Neuronal stem cell (in vitro differentiated cells): ENCODE data around the gene AAMP.

Experiments used
- DNase-seq: peaks from one replicate; pipeline ENCODE4 v3.0.0-alpha.2; 2013; ENCODE audit warnings: low spot score
- H2AFZ ChIP-seq: one replicate; pipeline ENCODE4 v1.6.1; 2013; ENCODE audit warnings: mild to moderate bottlenecking, low read length, inconsistent platforms
- H2AK5ac ChIP-seq: 2 replicates; pipeline ENCODE4 v1.6.1; 2013; ENCODE audit warnings: low read depth, mild to moderate bottlenecking, inconsistent platforms, low read length, moderate library complexity, mixed read lengths
- H2BK120ac ChIP-seq: 2 replicates; pipeline ENCODE4 v1.6.1; 2013; ENCODE audit warnings: low read depth, mild to moderate bottlenecking, inconsistent platforms, low read length, moderate library complexity, mixed read lengths
- H2BK12ac ChIP-seq: one replicate; pipeline ENCODE4 v1.6.1; 2013; ENCODE audit warnings: low read length, inconsistent platforms
- H2BK15ac ChIP-seq: 2 replicates; pipeline ENCODE4 v1.6.1; 2013; ENCODE audit warnings: mild to moderate bottlenecking, low read length, inconsistent platforms, mixed read lengths
- H2BK5ac ChIP-seq: one replicate; pipeline ENCODE4 v1.6.1; 2013; ENCODE audit warnings: inconsistent platforms, mild to moderate bottlenecking, low read length, moderate library complexity
- H3K14ac ChIP-seq: one replicate; pipeline ENCODE4 v1.6.1; 2013; ENCODE audit warnings: low read length, inconsistent platforms
- H3K18ac ChIP-seq: 2 replicates; pipeline ENCODE4 v1.6.1; 2013; ENCODE audit warnings: low read length, inconsistent platforms
- H3K23ac ChIP-seq: 2 replicates; pipeline ENCODE4 v1.6.1; 2013; ENCODE audit warnings: low read depth, mild to moderate bottlenecking, mixed read lengths, low read length, inconsistent platforms; ENCODE audit not compliant: poor library complexity
- H3K27ac ChIP-seq: replicated peaks from 3 replicates; pipeline ENCODE4 v1.5.1; 2013; ENCODE audit warnings: low read length, inconsistent platforms
- H3K27me3 ChIP-seq, 3 experiments: 2 replicates each; pipeline ENCODE4 v1.6.1; 2013; ENCODE audit warnings: low read length in 3 of 3, mild to moderate bottlenecking in 2 of 3, inconsistent platforms in 1 of 3, low read depth in 1 of 3, mixed read lengths in 1 of 3, moderate library complexity in 1 of 3; ENCODE audit not compliant: control insufficient read depth in 3 of 3, insufficient read depth in 3 of 3
- H3K36me3 ChIP-seq, 2 donors: replicated peaks in 1 of 2; 2 replicates each; pipeline ENCODE4 v1.6.1; 2013; ENCODE audit warnings: low read length in 2 of 2; ENCODE audit not compliant: control insufficient read depth in 2 of 2, insufficient read depth in 2 of 2
- H3K4ac ChIP-seq: 2 replicates; pipeline ENCODE4 v1.6.1; 2013; ENCODE audit warnings: inconsistent platforms, mild to moderate bottlenecking, low read length, moderate library complexity
- H3K4me1 ChIP-seq, 2 donors: 1 replicate in 1 of 2; 2 replicates in 1 of 2; pipeline ENCODE4 v1.6.1; 2013; ENCODE audit warnings: low read length in 2 of 2, low read depth in 1 of 2; ENCODE audit not compliant: control insufficient read depth in 2 of 2, insufficient read depth in 1 of 2
- H3K4me2 ChIP-seq: one replicate; pipeline ENCODE4 v1.6.1; 2013; ENCODE audit warnings: mild to moderate bottlenecking, low read length, inconsistent platforms; ENCODE audit not compliant: insufficient read depth, poor library complexity, severe bottlenecking
- H3K4me3 ChIP-seq, 2 donors: 2 replicates each; pipeline ENCODE4 v1.5.1; 2013; ENCODE audit warnings: low read length in 2 of 2, mild to moderate bottlenecking in 2 of 2, inconsistent platforms in 1 of 2, moderate library complexity in 1 of 2
- H3K79me1 ChIP-seq: one replicate; pipeline ENCODE4 v1.6.1; 2013; ENCODE audit warnings: low read depth, mild to moderate bottlenecking, inconsistent platforms, low read length, moderate library complexity
- H3K9ac ChIP-seq: one replicate; pipeline ENCODE4 v1.6.1; 2013; ENCODE audit warnings: mild to moderate bottlenecking, low read depth, low read length, inconsistent platforms; ENCODE audit not compliant: poor library complexity
- H3K9me3 ChIP-seq, 2 donors: replicated peaks in 1 of 2; 2 replicates each; pipeline versions ENCODE3 to v1.6.1; 2013; ENCODE audit warnings: low read length in 2 of 2, mild to moderate bottlenecking in 2 of 2, inconsistent platforms in 1 of 2, low read depth in 1 of 2, mixed read lengths in 1 of 2, moderate library complexity in 1 of 2; ENCODE audit not compliant: control insufficient read depth in 2 of 2, insufficient read depth in 1 of 2
- H4K8ac ChIP-seq: one replicate; pipeline ENCODE4 v1.6.1; 2013; ENCODE audit warnings: low read depth, mild to moderate bottlenecking, inconsistent platforms, low read length, moderate library complexity
- H4K91ac ChIP-seq: one replicate; pipeline ENCODE4 v1.6.1; 2013; ENCODE audit warnings: low read length, low read depth, mild to moderate bottlenecking, inconsistent platforms; ENCODE audit not compliant: poor library complexity
- WGBS, 2 donors: extraction: QIAGEN DNeasy Blood & Tissue Kit; methylation state at CpG; one replicate each; pipeline ENCODE4 v1.1.7; 2013; ENCODE audit warnings: missing lambda C conversion rate in 2 of 2, mixed read lengths in 1 of 2; ENCODE audit not compliant: insufficient read length in 2 of 2, insufficient replicate concordance in 1 of 2; ENCODE audit errors: extremely low coverage in 2 of 2; 5-methylcytosine and 5-hydroxymethylcytosine counted together

The AAMP gene

DNA sequence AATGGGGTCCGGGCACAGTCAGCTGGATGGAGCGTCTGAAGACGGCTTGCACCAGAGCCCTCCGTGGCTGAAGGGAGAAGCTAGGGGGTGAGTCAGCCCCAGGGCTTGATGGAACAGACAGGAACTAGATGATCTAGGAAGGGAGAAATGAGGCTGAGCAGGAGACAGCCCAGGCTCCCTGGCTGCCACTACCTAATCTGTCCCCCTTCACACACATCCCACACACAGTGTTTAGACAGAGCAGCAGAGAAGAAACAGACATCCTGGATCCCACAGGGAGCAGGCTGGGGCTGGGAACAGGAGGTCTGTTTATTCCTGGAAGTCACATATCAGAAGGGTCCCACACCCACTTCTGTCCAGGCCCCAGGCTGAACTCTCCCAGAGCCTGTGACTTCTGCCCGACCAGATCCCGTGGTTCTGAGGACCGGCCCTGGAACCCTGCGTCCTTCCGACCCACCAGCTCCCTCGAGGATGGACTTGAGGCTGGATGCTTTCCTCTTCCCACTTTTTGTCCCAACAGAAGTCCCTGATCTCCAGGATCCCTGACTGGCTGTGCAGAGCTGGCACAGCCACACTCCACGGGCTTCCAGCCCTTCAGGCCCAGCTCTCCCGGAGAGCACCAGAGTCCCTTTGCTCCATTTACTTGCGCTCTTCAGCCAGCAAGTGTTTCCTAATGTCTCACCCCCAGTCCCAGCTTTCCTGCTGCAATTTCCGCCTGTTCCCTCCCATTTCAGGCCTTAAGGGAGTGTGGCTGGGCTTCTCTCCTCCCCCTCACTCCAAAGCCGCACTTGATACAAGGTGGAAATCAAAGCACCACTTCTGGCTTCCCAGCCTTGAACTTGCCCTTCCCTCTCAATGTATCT, 10.6 kb downstream of the AAMP start:
- no peak overlapping the region for H2BK5ac ChIP-seq
- no peak overlapping the region for H2AFZ ChIP-seq
- no peaks in the 10 kb centered on the region for H3K79me1 ChIP-seq
- no peak overlapping the region for H3K23ac ChIP-seq
- no peak overlapping the region for H3K14ac ChIP-seq
- H3K27ac ChIP-seq, result no peak overlapping the region
- no peak overlapping the region for H4K8ac ChIP-seq
- no peak overlapping the region for H3K4me3 ChIP-seq
- DNase-seq, result no peak
- H3K36me3 ChIP-seq, result peaks cover 10 to 40% of the 10 kb centered on the region in 2 donors
- no peak overlapping the region for H3K4me2 ChIP-seq
- H3K4ac ChIP-seq, result no peak overlapping the region
- peaks cover 15 to 24% of the 10 kb centered on the region in 2 donors for H3K4me1 ChIP-seq
- peaks cover 0 to 2% of the 10 kb centered on the region in 2 donors for H3K9me3 ChIP-seq
- no CpG with 5 or more reads among the region's 15 CpGs for WGBS, 2 donors
- peaks cover 0 to 2% (median 0%) of the 10 kb centered on the region in 3 experiments for H3K27me3 ChIP-seq
- no peak overlapping the region for H4K91ac ChIP-seq
- no peak overlapping the region for H2AK5ac ChIP-seq
- no peak overlapping the region for H2BK120ac ChIP-seq
- H2BK12ac ChIP-seq, result no peak overlapping the region
- H3K9ac ChIP-seq, result no peak overlapping the region
- H3K18ac ChIP-seq, result no peak overlapping the region
- no peak overlapping the region for H2BK15ac ChIP-seq

DNA sequence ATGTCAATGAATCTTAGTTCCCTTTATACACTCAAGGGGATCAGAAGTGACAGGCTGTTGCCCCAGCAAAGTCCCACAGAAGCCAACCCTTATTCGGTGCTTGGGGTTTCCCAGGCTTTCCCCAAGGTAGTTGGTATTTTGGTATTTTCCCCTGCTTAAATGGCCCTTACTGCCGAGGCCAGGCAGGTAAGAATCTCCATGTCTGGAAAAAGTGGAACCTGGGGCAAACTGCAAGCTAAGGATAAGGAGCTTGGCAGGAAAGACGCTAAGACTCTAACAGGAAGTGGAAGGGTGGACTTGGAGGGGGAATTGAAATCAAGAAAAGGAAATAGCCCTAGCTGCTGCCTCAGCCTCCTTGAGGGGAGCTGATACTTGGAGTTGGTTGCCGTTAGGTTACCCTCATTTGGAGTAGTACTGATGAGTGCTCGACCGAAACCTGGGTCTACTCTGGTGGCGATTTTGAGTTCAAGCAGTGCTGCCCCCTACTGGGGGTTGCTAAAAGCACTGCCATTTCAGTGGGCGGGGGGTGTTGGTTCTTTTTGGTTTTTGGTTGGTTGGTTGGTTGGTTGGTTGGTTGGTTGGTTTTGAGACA, 12.5 kb downstream of the AAMP start:
- no peak overlapping the region for H3K4me3 ChIP-seq
- WGBS, 2 donors, result no CpG with 5 or more reads among the region's 8 CpGs
- no peak overlapping the region for H3K27ac ChIP-seq
- H2AFZ ChIP-seq, result no peak overlapping the region
- no peak overlapping the region for H3K23ac ChIP-seq
- no peak overlapping the region for H2BK15ac ChIP-seq
- no peak overlapping the region for H2BK12ac ChIP-seq
- H3K79me1 ChIP-seq, result no peaks in the 10 kb centered on the region
- H3K36me3 ChIP-seq, result peaks cover 15 to 42% of the 10 kb centered on the region in 2 donors
- H3K18ac ChIP-seq, result no peak overlapping the region
- no peak overlapping the region for H3K14ac ChIP-seq
- H4K91ac ChIP-seq, result no peak overlapping the region
- H3K9me3 ChIP-seq, result peaks cover 0 to 2% of the 10 kb centered on the region in 2 donors
- no peak overlapping the region for H3K9ac ChIP-seq
- no peak for DNase-seq
- H3K4me2 ChIP-seq, result no peak overlapping the region
- H3K4ac ChIP-seq, result no peak overlapping the region
- H3K4me1 ChIP-seq, result peaks cover 15 to 24% of the 10 kb centered on the region in 2 donors
- no peak overlapping the region for H2AK5ac ChIP-seq
- no peak overlapping the region for H2BK5ac ChIP-seq
- H4K8ac ChIP-seq, result no peak overlapping the region
- no peak overlapping the region for H2BK120ac ChIP-seq
- H3K27me3 ChIP-seq, result peaks cover 0 to 2% (median 0%) of the 10 kb centered on the region in 3 experiments

DNA sequence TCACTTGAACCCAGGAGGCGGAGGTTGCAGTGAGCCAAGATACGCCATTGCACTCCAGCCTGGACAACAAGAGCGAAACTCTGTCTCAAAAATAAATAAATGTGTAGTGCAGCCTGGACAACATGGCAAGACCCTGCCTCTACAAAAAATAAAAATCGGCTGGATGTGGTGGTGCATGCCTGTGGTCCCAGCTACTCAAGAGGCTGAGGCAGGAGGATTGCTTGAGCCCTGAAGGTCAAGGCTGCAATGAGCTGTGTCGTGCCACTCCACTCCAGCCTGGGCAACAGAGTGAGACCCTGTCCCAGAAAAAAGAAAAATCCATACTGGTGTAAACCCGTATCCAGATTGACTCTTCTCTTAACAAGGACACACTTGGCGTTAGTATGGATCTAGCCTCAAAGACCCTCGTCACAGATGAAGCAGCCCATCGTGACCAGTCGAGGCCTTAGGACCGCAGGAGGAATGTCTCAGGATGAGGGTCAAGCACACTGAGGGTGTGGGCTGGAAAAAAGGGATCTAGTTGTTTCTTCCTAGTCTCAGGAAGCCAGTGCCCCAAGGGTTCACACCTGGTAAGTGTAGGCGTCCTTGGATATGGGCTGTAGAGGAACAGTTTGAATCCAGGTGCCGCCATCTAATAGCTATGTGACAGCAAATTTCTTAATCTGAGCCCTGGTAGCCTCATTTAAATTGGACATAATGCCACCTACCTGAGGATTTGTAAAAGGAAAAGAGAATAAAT, 13.2 kb downstream of the AAMP start:
- no peak overlapping the region for H3K9ac ChIP-seq
- no peak for DNase-seq
- H2BK15ac ChIP-seq, result no peak overlapping the region
- H4K8ac ChIP-seq, result no peak overlapping the region
- H2BK120ac ChIP-seq, result no peak overlapping the region
- H3K18ac ChIP-seq, result no peak overlapping the region
- H3K9me3 ChIP-seq, result peaks cover 0 to under 1% of the 10 kb centered on the region in 2 donors
- no peak overlapping the region for H2AFZ ChIP-seq
- no peak overlapping the region for H2AK5ac ChIP-seq
- H2BK5ac ChIP-seq, result no peak overlapping the region
- no peak overlapping the region for H3K27ac ChIP-seq
- no peak overlapping the region for H3K4me2 ChIP-seq
- peaks cover 20 to 49% of the 10 kb centered on the region in 2 donors for H3K36me3 ChIP-seq
- no peak overlapping the region for H3K23ac ChIP-seq
- H3K79me1 ChIP-seq, result no peaks in the 10 kb centered on the region
- no peak overlapping the region for H3K4me3 ChIP-seq
- no peak overlapping the region for H2BK12ac ChIP-seq
- peaks cover 11 to 19% of the 10 kb centered on the region in 2 donors for H3K4me1 ChIP-seq
- no peak overlapping the region for H4K91ac ChIP-seq
- H3K27me3 ChIP-seq, result no peaks in the 10 kb centered on the region
- no peak overlapping the region for H3K4ac ChIP-seq
- H3K14ac ChIP-seq, result no peak overlapping the region
- no CpG with 5 or more reads among the region's 13 CpGs for WGBS, 2 donors

DNA sequence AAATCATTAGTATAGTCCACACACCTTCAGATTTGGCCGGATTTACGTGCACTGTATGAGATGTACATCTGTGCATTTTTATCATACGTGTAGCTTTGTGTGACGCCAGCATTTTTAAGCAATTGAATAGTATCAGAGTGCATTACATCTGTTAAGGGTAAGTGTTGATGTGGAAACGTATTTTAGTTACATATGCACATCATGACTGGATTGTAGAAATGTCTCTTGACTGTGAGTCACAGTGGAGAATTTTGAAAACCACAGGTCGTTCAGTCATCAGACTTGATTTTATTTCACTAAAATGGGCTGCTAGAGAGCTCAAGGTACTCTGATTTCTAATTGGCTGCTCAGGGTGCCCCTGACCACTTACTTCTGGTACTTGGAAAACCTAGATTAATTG, 14.5 kb downstream of the AAMP start:
- no peaks in the 10 kb centered on the region for H3K27me3 ChIP-seq
- H2AFZ ChIP-seq, result no peak overlapping the region
- no peak overlapping the region for H3K4me2 ChIP-seq
- H3K4me3 ChIP-seq, result no peak overlapping the region
- H2BK15ac ChIP-seq, result no peak overlapping the region
- no CpG with 5 or more reads among the region's 6 CpGs for WGBS, 2 donors
- no peaks in the 10 kb centered on the region for H3K9me3 ChIP-seq
- H3K4ac ChIP-seq, result no peak overlapping the region
- H3K18ac ChIP-seq, result no peak overlapping the region
- H2AK5ac ChIP-seq, result no peak overlapping the region
- no peaks in the 10 kb centered on the region for H3K79me1 ChIP-seq
- no peak overlapping the region for H4K91ac ChIP-seq
- no peak overlapping the region for H2BK12ac ChIP-seq
- peaks cover 2 to 6% of the 10 kb centered on the region in 2 donors for H3K4me1 ChIP-seq
- no peak overlapping the region for H3K23ac ChIP-seq
- H2BK5ac ChIP-seq, result no peak overlapping the region
- DNase-seq, result no peak
- H3K36me3 ChIP-seq, result peaks cover 27 to 63% of the 10 kb centered on the region in 2 donors
- no peak overlapping the region for H4K8ac ChIP-seq
- H2BK120ac ChIP-seq, result no peak overlapping the region
- no peak overlapping the region for H3K14ac ChIP-seq
- H3K27ac ChIP-seq, result no peak overlapping the region
- no peak overlapping the region for H3K9ac ChIP-seq
